COR-L47 (cell line): ENCODE measurements around the gene AGR3.

Experiments used
- DNase-seq: peaks from one replicate; lab custom pipeline; 2025; lab: John Stamatoyannopoulos, UW

The AGR3 gene

DNA sequence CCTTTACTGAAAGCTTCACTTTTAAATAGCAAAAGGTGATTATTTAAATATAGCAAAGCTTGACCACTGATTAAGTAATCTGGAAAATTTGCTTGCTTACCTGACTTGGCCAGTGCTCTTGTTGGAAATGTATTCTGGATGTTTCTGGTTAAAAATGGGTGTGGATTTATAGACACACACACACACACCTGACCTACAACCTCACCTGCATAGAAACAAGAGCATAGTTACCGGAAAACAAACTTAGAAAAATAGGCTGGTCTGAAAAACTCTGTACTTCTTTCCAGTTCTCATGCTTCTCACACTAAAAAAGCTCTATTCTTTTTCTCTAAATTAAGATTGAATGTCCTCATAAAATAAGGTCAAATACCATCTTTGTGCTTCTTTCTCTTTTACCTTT lies at the start of gene AGR3:
TSS of gene AGR3 (minus strand) at position 140 of the 400 bp plus-strand sequence. CDS start 3,365 bp downstream, outside the sequence.
- peak; percentile 21 for DNase-seq

DNA sequence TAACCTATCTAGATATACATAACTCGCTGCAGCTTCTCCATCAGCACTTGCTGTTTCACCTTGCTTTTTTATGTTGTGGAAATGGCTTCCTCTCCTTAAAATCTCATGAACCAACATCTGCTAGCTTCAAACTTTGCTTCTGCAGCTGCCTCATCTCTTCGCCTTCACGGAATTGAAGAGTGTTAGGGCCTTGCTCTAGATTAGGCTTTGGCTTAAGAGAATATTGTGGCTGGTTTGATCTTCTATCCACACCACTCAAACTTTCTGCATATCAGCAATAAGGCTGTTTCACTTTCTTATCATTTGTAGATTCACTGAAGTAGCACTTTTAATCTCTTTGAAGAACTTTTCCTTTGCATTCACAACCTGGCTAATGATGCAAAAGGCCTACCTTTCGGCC lies 49.2 kb upstream of the AGR3 start:
- DNase-seq = no peak

DNA sequence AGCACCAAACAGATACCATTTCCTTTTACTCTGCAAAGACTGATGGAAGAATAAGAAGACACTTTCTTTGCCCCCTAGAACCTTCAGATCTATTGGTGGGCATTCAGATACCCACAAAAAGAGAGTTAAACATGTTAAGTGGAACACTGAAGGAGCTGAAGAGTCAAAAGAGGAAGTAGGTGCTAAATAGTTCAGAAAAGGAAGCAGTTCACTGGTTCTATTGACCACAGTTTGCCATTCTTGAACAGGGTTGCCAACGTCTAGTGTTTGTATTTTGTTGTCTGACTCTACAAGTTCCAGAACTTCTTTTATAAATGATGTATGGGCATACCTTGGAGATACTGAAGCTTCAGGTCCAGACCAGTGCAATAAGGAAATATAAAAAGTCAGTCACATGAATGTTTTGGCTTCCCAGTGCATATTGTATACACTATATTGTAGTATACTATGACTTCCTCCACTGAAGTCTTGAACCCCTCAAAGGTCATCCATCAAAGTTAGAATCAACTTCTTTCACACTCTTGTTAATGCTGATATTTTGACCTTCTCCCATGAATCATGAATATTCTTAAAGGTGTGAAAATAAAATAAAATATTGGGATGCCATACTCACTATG lies 47.5 kb upstream of the AGR3 start:
- DNase-seq = no peak

DNA sequence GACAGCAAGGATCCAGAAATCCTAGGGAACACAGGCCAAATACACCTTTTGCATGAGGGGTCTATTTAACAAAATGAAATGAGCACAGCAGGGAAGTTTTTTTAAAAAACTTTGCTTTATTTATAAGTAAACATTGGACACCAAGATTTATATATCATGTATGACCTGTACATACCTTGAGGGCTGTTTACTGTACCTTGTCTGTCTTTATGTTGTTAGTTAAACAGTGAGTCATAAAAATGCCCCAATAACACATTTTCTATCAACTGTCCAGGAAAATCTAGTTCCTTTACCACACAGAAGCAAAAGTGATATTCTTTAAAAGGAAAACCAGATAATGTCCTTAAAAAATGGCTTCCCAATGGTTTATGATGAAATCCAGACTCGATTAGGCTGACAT lies 45.1 kb upstream of the AGR3 start:
- no peak for DNase-seq

DNA sequence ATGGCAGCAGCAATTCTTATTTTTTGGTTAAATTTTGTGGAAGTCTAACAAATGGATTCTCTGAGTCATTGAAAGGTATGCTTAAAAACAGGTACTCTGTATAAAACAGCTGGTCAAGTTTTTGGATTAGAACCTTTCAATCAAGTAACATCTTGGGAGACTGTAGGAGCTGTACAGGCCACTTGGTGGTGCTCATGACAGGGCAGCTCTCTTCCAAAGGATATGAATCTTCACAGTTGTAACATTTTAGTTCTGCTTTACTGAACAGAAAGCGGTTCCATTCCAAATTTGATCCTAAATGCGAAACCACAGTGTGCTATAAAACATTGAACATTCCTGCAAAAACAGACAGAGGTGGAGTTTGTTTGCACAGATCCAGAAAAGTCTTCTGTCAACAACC lies 44.5 kb upstream of the AGR3 start:
- DNase-seq = no peak

DNA sequence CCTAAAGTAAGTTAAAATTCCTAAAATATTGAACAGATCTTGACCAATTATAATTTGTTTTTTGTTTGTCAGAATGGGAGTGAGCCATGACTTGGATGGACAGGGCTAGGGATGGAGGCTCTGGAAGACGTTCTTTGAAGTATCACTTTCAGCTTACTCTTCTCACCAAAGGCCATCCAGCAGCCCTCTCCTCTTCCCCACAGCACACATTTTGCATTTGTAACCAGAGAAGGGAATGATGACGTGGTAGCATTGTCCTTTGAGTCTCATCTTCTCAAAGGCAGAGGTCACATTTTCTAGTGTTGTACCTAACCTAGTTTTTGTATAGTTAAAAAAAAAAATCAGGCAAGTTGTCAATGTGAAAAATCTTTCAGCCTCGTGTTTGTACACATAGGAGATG lies 43.8 kb upstream of the AGR3 start:
- no peak for DNase-seq

DNA sequence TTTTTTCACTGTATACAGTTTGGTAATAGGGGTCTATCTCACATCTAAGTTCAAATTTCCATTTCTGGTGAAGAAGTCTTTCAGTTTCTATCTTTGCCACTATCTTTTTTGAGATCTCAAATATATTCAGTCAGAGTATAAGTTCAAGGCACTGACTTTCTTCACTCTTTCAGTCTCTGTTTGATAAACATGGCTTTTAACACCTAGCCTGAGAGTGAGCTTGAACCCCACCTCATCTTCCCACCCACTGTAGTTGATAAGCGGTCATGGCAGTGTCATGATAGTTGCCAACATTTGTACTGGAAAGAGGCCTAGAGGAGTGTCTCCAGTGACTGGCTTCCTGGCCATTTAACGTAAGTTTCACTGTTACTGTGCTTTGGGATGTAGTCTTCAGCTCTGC lies 41.2 kb upstream of the AGR3 start:
- DNase-seq = no peak

DNA sequence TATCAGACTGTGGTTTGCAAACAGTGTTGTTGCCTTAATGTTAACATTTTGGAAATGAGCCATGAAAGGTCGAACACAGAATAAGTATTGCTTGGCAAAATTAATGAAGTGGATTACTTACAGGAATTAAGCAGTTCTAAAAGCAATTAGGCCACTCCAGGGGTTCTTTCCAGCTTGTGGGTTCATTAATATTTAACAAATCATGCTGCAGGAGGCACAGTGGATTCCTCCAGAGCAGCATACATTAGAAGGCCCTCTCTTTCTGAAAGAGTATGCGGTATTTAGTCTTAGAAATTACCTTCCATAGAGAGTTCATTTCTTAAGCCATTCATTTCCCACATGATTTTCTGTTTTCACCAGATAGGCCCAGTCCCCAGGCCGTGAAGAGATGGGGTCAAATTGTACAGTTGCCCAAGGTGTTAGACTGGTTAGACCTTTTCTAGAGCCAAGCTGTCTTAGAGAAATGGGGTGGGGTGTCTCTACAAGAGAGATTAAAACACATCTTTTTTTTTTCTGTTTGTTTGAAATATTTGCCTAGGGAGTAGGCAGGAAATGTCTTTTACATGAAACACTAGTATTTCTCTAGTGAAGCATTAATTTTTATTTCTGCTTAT lies 40.0 kb upstream of the AGR3 start:
- peak; percentile 24 for DNase-seq

DNA sequence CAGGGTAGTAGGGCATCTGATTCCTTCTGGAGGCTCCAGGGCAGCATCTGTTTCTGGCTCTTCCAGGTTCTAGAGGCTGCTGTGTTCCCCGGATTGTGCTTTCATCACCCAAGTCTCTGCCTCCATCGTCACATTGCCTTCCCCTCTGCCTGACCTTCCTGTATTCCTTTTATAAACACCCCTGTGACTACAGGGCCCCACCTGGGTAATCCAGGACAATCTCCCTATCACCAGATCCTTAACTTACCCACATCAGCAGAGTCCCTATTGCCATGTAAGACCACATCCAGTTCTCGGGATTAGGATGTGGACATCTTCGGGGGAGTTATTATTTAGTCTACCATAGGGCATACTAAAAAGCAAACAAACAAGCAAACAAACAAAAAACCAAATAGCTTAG lies 39.4 kb upstream of the AGR3 start:
- DNase-seq = no peak

DNA sequence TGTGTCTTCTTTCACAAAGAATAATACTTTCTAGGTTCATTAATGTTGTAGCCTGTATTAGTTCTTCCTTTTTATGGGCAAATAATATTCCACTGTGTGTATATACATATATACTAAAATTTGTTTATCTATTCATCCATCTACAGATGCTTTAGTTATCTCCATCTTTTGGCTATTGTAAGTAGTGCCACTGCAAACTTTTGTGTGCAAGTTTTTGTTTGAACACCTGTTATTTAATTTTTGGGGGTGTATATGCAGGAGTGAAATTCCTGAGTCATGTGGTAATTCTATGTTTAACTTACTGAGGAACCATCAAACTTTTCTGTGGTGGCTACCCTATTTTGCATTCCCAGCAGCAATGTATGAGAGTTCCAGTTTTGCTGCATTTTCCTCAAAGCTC lies 37.7 kb upstream of the AGR3 start:
- no peak for DNase-seq

DNA sequence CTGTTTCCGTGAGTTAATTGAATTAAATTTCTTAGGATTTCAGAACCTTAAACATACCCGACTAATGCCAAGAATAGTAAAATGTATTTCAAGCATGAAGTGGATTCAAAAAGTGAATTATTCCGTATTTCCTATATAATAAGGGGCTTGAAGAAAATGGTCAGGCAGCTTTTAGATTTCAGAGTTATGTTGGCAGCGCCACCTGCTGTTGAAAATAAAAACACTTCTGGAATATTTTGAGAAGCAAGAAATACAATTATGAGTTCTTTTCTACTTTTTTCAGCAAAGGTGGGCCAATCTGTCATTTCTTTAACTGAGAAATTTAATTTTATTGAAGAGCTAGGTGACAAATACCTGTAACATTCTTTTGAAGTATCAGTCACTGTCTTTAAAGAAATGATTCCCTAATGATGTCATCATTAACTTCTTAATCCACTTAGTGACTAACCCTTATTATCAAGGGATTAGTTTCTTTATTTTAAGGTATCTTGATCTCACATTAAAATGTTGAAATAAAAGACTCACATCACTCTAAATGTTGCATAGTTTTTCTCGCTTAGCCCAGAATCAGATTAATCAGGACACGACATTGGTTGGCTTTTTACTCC lies 36.6 kb upstream of the AGR3 start:
- no peak for DNase-seq

DNA sequence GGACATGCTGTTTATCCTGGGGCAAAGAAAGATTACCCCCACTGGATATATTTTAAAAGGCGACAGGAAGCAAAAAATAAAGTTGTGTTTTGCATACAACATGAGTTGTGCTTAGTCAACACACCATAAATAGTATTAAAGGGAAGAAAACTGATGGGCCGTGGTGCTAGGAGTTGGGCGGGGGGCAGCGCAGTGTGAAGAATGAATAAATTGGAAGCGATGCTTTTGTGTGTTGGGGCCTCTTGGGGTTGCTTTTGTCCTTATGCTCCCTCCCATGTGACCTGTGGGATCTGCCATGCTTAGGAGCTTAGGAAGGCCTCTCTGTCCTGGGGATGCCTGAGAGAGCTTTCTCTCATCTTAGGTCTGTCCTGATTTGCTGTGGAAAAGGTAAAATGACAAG lies 35.0 kb upstream of the AGR3 start:
- DNase-seq = no peak

DNA sequence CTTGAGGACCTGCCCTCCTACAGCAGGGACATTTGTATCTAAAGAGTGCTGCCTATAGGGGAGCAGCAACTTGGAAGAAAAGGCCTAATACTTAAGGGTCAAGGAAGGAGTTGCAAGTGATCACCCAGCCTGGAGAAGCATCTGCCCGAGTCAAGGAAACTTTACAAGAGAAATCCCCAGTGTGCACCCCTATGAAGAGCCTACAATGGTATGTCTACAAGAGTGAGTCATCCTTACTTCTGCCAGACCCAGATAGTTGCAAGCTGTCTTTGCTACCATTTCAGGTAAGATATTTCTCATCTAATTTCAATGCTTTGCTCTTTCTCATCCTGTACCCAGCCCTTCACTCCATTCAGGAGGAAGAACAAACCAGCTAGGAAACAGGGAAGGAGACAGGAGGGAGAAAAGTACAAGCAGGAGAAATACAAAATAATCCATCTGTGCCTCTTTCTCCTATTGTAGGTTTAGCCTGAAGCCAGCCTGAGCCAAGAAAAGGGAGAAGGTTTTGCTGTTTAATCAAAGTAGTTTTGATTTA lies 34.4 kb upstream of the AGR3 start:
- no peak for DNase-seq

DNA sequence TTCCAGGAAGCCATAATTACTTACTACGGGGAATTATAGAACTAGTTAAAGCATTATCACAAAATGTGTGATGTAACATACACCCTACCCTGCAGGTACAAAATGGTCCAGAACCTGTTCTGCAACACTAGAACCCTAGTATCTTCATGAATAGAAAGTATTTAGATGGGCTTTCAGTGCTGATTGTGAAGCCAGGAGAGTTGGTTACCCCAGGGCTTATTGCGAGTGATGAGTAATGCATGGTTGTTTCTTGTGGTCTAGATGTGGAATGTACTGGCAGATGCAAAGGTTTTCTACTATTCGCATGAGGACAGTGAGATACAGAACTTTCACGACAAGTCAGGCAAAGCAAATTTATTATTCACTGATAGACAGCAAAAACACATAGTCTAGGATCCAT lies 33.6 kb upstream of the AGR3 start:
- no peak for DNase-seq

DNA sequence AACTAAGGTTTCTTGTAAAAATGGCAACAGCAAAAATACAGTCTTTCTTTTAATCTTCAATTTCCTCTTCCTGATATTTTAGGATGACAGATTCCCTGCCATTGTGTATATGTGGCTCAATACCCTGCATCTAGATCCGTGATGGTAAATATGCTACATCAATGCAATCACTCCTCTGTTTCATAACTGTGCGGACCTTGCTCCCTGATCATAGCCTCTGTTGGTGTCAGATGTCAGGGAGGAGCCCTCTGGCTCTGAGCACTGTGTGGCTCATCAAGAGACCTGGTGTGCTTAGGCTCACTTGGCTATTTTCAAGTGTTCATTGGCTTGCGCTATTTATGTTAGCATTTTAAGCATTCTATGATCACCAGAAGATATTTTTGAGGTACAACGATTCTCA lies 33.0 kb upstream of the AGR3 start:
- no peak for DNase-seq

DNA sequence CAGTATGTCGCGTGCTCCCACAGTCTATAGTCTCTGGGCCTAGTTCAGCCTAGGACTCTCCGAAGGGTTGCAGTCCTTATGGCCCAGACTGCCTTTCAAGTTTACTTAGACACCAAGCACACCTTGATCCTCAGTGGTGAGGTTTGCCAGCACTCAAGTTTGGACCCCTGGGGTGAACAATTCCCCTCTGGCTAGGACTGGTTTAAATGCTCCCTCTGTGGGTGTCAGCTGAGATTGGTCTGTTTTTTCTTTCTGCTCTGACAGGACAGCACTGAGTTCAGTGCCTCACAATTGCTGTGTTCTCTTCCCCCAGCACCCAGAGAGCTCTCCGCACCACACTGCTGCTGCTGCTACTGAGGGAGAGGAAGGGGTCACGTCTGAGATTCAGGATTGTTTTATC lies 31.9 kb upstream of the AGR3 start:
- DNase-seq = no peak

DNA sequence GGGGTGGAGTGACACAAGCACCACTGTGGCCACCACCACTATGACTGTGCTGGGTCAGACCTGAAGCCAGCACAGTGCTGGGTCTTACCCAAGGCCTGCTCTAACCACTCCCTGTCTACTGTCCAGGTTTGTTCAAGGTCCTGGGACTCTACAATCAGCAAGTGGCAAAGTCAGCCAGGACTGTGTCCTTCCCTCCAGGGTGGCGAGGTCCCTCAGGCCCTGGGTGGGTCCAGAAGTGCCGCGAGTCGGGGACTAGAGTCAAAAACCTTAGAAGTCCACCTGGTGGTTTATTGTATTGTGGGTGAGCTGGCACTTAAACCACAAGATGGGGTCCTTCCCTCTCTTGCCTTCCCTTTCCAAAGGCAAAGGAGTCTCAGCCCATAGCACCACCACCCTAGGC lies 30.8 kb upstream of the AGR3 start:
- DNase-seq = no peak

DNA sequence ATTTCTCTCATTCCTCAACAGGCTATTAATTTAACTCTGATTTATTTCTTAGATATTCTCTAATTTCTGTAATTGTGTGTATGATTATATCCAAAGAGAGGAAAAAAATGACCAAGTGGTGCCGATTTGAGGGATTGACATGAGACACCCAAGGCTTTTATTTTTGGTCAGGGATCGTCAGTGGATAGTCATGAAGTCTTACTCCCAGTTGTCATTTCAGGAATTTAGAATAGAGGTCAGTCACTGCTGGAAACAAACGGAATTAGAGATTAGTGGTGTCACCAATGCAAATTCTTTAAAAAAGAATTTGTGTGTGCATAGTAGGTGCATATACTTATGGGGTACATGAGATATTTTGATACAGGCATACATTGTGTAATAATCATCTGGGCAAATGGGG lies 26.8 kb upstream of the AGR3 start:
- no peak for DNase-seq

DNA sequence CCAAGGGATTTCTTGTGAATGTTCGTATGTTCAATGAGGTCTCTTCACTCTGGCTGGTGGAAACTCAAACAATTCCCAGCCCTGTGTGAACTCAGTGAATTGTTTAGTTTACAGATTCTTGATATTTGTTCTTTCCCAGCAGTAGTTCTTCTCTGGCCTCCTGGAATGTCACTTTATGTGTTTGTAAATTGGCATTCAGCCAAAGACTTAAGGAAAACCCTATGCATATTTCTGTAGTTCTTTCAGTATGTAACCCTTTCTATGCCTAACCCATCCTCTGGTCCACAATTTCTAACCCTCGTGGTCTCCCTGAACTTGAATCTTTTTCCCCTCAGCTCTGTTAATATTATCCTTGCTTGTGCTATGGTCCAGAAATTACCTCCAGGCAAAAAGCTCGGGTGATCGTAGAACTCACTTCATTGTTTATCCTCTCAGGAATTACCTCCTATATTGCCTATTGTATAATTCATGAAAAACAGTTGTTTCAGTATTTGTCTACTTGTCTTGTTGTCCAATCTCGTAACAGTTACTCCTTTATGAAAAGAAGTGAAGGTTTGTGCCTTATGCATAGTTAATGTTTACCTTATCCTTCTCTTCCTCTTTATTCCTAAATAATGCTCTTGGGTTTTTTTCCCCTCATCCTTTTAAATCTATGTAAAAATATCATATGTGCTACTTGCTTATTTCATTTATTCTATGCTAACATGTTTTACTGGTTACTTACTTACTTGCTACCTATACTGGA lies 23.7 kb upstream of the AGR3 start:
- no peak for DNase-seq

DNA sequence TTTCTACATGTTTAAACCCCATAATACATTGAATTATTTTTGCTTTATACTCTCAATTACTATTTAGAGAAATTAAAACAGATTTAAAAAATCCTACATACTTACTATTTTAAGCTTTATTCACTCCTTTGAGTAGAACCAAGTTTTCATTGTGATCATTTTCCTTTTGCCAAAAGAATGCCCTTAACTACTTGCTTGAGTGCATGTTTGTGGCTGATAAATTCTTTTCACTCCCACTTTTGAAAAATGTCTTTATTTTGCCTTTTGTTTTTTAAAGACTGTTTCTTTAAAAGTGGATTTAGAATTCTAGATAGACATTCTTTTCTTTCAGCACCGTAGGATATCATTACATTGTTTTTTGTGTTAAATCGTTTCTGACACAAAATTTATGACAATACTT lies 22.3 kb upstream of the AGR3 start:
- no peak for DNase-seq

DNA sequence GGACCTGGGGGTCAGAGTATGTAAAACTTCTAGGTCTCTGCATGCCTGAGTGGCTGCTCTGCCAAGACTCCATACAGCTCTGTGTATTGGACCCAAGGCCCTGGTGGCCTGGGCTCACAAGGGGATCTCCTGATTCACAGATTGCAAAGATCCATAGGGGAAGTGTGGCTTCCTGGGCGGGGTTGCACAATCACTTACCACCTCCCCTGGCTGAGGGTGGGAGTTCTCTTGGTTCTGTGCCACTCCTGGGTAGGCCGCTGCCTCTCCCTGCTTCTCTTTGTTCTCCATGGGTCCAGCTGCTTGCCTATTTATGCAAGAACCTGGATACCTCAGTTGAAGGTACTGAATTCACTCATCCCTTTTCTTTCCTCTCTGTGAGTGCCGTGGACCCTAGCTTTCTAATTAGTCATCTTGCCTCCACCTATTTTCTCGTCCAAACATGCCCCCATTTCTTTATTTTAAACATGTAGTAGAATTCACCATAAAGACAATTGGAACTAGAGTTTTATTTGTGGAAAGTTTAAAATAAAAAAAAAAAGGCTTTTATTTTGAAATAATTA lies 18.5 kb upstream of the AGR3 start:
- no peak for DNase-seq

DNA sequence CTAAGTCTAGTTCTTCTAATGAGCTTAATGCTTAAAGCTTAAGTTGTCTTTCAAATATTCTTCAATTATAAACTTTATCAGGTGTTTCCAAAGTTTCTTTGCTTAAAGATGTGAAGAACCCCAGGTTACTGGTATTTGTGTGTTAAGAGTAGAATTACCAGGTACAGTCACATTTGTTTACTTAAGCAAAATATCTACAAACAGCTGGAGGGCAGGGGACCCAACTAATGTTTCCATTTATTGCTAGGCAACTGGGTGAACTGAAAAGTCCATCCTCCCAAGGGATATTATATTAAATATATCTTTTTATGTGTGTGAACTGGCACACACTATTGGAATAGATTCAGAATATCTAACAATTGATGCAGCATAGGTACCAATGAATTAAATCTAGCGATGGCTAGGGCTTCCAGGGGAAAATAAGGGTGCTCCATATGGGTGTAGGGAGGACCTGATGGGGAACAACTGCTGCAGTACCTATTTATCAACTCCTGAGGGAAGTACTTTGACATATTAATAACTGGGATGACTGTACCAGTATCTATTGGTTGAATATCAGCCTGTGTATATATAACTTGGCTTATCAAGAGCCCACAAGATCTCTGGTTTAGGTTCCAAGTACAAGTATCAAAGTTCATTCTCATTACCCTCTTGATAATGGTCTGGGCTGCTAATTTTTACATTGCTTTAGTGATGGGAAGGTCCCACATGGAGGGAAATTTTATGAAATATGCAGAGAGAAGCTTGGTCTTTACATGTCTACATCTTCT lies 10.3 kb upstream of the AGR3 start:
- no peak for DNase-seq
